GM12878 (cell line): ENCODE results near the gene NBPF11. TPM values are rescaled to one million over a fixed set of nuclear protein-coding genes. Genes with fewer than 3 reads are reported as not detected.
"Not testable (repeated sequence)": the region's sequence is repeated elsewhere in the genome, so short reads cannot be mapped to it uniquely, and the experiment has no call there.

Experiments used
- ATAC-seq: fragments of 200-7000 bp; cut with Tn5 transposase; 3 replicates; pipeline ENCODE4 v1.9.1; 2020; ENCODE audit warnings: mild to moderate bottlenecking, moderate library complexity
- BruUV-seq: library from RNA; stranded (reverse); fragments of 400-500 nt; replicated peaks from 2 replicates; lab custom pipeline; 2021; lab: Mats Ljungman, UMichigan
- CTCF ChIA-PET: fragments of 300-600 bp; sonication (Branson Sonifier 250); formaldehyde crosslinking; extraction: SDS; loops from one replicate; lab custom pipeline; 2021; ENCODE audit warnings: inconsistent platforms; lab: Yijun Ruan, JAX
- POLR2A ChIA-PET: fragments of 350-600 bp; formaldehyde crosslinking; extraction: SDS; loops from one replicate; lab custom pipeline; 2021; ENCODE audit warnings: inconsistent platforms; lab: Charles Lee
- RAD21 ChIA-PET: fragments of 300-600 bp; sonication (Branson Sonifier 250); formaldehyde crosslinking; loops from one replicate; lab custom pipeline; 2023; ENCODE audit warnings: antibody characterized with exemption; ENCODE audit not compliant: unreplicated experiment; lab: Charles Lee
- SMC1A ChIA-PET: fragments of 300-600 bp; sonication (Branson Sonifier 250); formaldehyde crosslinking; loops from one replicate; lab custom pipeline; 2023; ENCODE audit not compliant: unreplicated experiment, uncharacterized antibody; lab: Charles Lee
- DNase-seq: peaks from one replicate; pipeline ENCODE4 v3.0.0-alpha.2; 2011; ENCODE audit warnings: low read depth, low spot score
- FAIRE-seq: peaks from 3 replicates; lab custom pipeline; 2011; peaks lifted over from hg19 to GRCh38; lab: Jason Lieb, UNC
- H2AFZ ChIP-seq: 2 replicates; pipeline ENCODE4 v1.6.0; 2011; ENCODE audit warnings: low read depth, low read length, control low read depth; ENCODE audit not compliant: control insufficient read depth
- H3K27ac ChIP-seq: 2 replicates; pipeline ENCODE4 v1.5.1; 2011; ENCODE audit warnings: control low read depth; ENCODE audit not compliant: control insufficient read depth, insufficient read depth
- H3K27me3 ChIP-seq, 2 experiments: replicated peaks in 1 of 2; 2 replicates each; pipeline versions ENCODE4 v1.6.0 to v1.6.1; 2011; ENCODE audit warnings: low read length in 1 of 2; ENCODE audit not compliant: control insufficient read depth in 2 of 2, insufficient read depth in 2 of 2
- H3K36me3 ChIP-seq, 2 experiments: 2 replicates each; pipeline ENCODE4 v1.5.1; 2011; ENCODE audit warnings: low read length in 1 of 2; ENCODE audit not compliant: control insufficient read depth in 2 of 2, insufficient read depth in 2 of 2
- H3K4me1 ChIP-seq: 2 replicates; pipeline ENCODE4 v1.6.1; 2011; ENCODE audit warnings: mild to moderate bottlenecking, low read length, moderate library complexity, mixed read lengths; ENCODE audit not compliant: control insufficient read depth, insufficient read depth
- H3K4me2 ChIP-seq: 2 replicates; pipeline ENCODE4 v1.6.0; 2011; ENCODE audit warnings: control low read depth; ENCODE audit not compliant: control insufficient read depth, insufficient read depth
- H3K4me3 ChIP-seq: fragments of 200-600 bp; sonication (generic); 2 replicates; pipeline ENCODE4 v1.5.1; 2016
- H3K79me2 ChIP-seq: 2 replicates; pipeline ENCODE4 v1.6.0; 2011; ENCODE audit warnings: low read length; ENCODE audit not compliant: control insufficient read depth, insufficient read depth
- H3K9ac ChIP-seq: 2 replicates; pipeline ENCODE4 v1.8.0; 2011; ENCODE audit warnings: low read length, control low read depth, mixed read lengths; ENCODE audit not compliant: control insufficient read depth, insufficient read depth
- H3K9me3 ChIP-seq: replicated peaks from 3 replicates; pipeline ENCODE4 v1.5.1; 2011; ENCODE audit warnings: mild to moderate bottlenecking, low read length; ENCODE audit not compliant: control insufficient read depth, insufficient read depth
- H4K20me1 ChIP-seq: 2 replicates; pipeline ENCODE4 v1.6.0; 2011; ENCODE audit not compliant: control insufficient read depth, insufficient read depth
- WGBS: methylation state at CpG from one replicate; pipeline ENCODE4 v1.1.6; 2016; ENCODE audit warnings: low lambda C conversion rate; ENCODE audit not compliant: insufficient replicate concordance, insufficient coverage; ENCODE audit errors: missing lambda C conversion rate; 5-methylcytosine and 5-hydroxymethylcytosine counted together
- in situ Hi-C: fragments of 300-500 bp; cut with MboI; formaldehyde crosslinking; loops from 9 replicates; pipeline ENCODE4 v1.14.3; 2018; ENCODE audit warnings: mixed read lengths
- intact Hi-C: fragments of 100-400 bp; cut with micrococcal nuclease; formaldehyde crosslinking; loops from one replicate; pipeline ENCODE4 v1.14.2; 2022; ENCODE audit not compliant: unreplicated experiment
- polyA plus RNA-seq, 11 experiments: library from polyadenylated mRNA; depleted of rRNA in 4 of 11; unstranded in 6 of 11; stranded (reverse) in 5 of 11; fragments of >200 nt; fragmentation: Nextera tagmentation in 4 of 11; fragmentation: Illumina TruSeq in 1 of 11; extraction: Ambion mirVana in 4 of 11; extraction: Trizol in 1 of 11; gene quantifications; 1 replicate in 1 of 11; 2 replicates in 10 of 11; pipeline versions ENCODE4 v1.2.1 to v1.2.3, GENCODE V29; 2011 to 2016; ENCODE audit warnings: inconsistent platforms in 2 of 11, missing spikeins in 2 of 11, low read depth in 1 of 11
- total RNA-seq, 4 experiments: library from RNA; depleted of rRNA in 3 of 4; stranded (reverse); fragments of >200 nt in 3 of 4; fragmentation: Illumina TruSeq in 1 of 4; extraction: Trizol in 1 of 4; gene quantifications; 2 replicates each; pipeline versions ENCODE4 v1.2.1 to v1.2.3, GENCODE V29; 2013 to 2021
- TF ChIP-seq, protein P1 (sequence below), 3 experiments: IDR thresholded peaks in 2 of 3; conservative IDR thresholded peaks in 1 of 3; 2 replicates each; pipeline ENCODE4 v1.5.1; 2011; ENCODE audit warnings: low read depth in 3 of 3, low read length in 3 of 3, mild to moderate bottlenecking in 3 of 3, control low read depth in 2 of 3, moderate library complexity in 2 of 3, inconsistent platforms in 1 of 3, mixed read lengths in 1 of 3; ENCODE audit not compliant: control insufficient read depth in 2 of 3, insufficient read depth in 1 of 3; ENCODE audit errors: extremely low read depth in 1 of 3

The NBPF11 gene
- total and polyA plus RNA-seq, 10 of the 15 experiments (the other 5 are each of a cell fraction or from before 2014, with no cell fraction given): 1.2 to 14.3 (median 4.9) TPM

- DNase-seq, H3K9me3 ChIP-seq, H3K4me2 ChIP-seq, RAD21 ChIA-PET, H3K79me2 ChIP-seq, ATAC-seq, H2AFZ ChIP-seq, H4K20me1 ChIP-seq, H3K4me1 ChIP-seq, H3K9ac ChIP-seq, H3K36me3 ChIP-seq, FAIRE-seq, H3K27me3 ChIP-seq, BruUV-seq, POLR2A ChIA-PET, intact Hi-C loops, H3K4me3 ChIP-seq, H3K27ac ChIP-seq, in situ Hi-C loops, SMC1A ChIA-PET, CTCF ChIA-PET: not testable (repeated sequence)
- TF ChIP-seq, protein P1, sequence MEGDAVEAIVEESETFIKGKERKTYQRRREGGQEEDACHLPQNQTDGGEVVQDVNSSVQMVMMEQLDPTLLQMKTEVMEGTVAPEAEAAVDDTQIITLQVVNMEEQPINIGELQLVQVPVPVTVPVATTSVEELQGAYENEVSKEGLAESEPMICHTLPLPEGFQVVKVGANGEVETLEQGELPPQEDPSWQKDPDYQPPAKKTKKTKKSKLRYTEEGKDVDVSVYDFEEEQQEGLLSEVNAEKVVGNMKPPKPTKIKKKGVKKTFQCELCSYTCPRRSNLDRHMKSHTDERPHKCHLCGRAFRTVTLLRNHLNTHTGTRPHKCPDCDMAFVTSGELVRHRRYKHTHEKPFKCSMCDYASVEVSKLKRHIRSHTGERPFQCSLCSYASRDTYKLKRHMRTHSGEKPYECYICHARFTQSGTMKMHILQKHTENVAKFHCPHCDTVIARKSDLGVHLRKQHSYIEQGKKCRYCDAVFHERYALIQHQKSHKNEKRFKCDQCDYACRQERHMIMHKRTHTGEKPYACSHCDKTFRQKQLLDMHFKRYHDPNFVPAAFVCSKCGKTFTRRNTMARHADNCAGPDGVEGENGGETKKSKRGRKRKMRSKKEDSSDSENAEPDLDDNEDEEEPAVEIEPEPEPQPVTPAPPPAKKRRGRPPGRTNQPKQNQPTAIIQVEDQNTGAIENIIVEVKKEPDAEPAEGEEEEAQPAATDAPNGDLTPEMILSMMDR (IDR thresholded peaks at IDR 0.05 in 2 of 3, conservative IDR thresholded peaks at IDR 0.05 in 1 of 3; ENCODE audit: control insufficient read depth in 2 of 3, extremely low read depth in 1 of 3, insufficient read depth in 1 of 3, low read depth in 3 of 3, low read length in 3 of 3): 0 out of 6 replicates have a peak, but pooled peaks of 1 of the 3 experiments have one; percentile 9
- 24% methylated on average over 4 of the region's 5 CpGs for WGBS
These were observed 31.7 kb downstream of the NBPF11 start for GRCh38 chr1:148120395-148120794.

GRCh38 chr1:148095732-148096131 lies 56.3 kb downstream of the NBPF11 start:
- H3K4me2 ChIP-seq, RAD21 ChIA-PET, H2AFZ ChIP-seq, H3K36me3 ChIP-seq, H3K4me1 ChIP-seq, in situ Hi-C loops, H3K27ac ChIP-seq, SMC1A ChIA-PET, CTCF ChIA-PET, H4K20me1 ChIP-seq, POLR2A ChIA-PET, ATAC-seq, H3K27me3 ChIP-seq, H3K79me2 ChIP-seq, intact Hi-C loops, DNase-seq, FAIRE-seq, BruUV-seq, H3K4me3 ChIP-seq, H3K9ac ChIP-seq, H3K9me3 ChIP-seq: not testable (repeated sequence)
- 20% methylated on average over 2 of the region's 2 CpGs for WGBS

DNA sequence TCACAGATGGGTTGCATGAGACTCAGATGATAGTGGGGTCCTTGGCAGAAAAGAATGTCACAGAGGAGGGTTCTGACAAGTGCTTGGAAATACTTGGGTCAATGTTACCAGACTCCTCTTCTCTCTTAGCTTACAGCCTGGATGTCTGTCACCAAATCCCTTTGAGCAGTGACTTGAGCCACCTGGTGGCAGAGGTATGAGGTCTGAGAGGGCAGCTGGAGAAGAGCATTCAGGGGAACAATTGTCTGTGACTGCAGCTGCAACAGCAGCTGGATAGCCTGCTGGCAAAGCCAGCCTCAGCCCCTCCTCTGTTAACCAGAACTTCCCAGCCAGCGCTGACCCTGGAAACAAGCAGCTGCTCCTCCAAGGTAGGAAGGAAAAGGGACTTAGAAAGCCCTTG lies 65.9 kb downstream of the NBPF11 start:
- H3K36me3 ChIP-seq, POLR2A ChIA-PET, SMC1A ChIA-PET, H3K9me3 ChIP-seq, CTCF ChIA-PET, H4K20me1 ChIP-seq, H2AFZ ChIP-seq, RAD21 ChIA-PET, DNase-seq, H3K27me3 ChIP-seq, BruUV-seq, intact Hi-C loops, H3K4me1 ChIP-seq, H3K27ac ChIP-seq, H3K79me2 ChIP-seq, in situ Hi-C loops, FAIRE-seq, H3K4me2 ChIP-seq, H3K4me3 ChIP-seq, H3K9ac ChIP-seq, ATAC-seq: not testable (repeated sequence)
- WGBS: no CpG with 5 or more reads among the region's 1 CpG
